SU-DHL-6 (cell line): Measurements from ENCODE around the gene TNS3.
A peak's percentile ranks its signal among the peaks of the same experiment; 100 is the strongest.

Experiments used
- H2AFZ ChIP-seq: fragments of 200-600 bp; sonication (generic); 2 replicates; pipeline ENCODE4 v1.6.1; 2014; ENCODE audit warnings: low read depth, mild to moderate bottlenecking, moderate library complexity, mixed read lengths, antibody characterized with exemption, low read length; ENCODE audit not compliant: severe bottlenecking
- H3F3A ChIP-seq: fragments of 200-600 bp; shearing (Covaris generic); 2 replicates; pipeline ENCODE4 v1.6.0; 2016; ENCODE audit warnings: antibody characterized with exemption, mild to moderate bottlenecking; ENCODE audit not compliant: insufficient read depth
- H3K27ac ChIP-seq: fragments of 200-600 bp; sonication (generic); 2 replicates; pipeline ENCODE4 v1.5.1; 2016; ENCODE audit warnings: low read depth, mild to moderate bottlenecking, low read length, moderate library complexity, mixed read lengths
- H3K27me3 ChIP-seq: fragments of 200-600 bp; sonication (generic), shearing (Covaris generic); 2 replicates; pipeline ENCODE4 v1.6.0; 2014; ENCODE audit warnings: mild to moderate bottlenecking, low read length
- H3K36me3 ChIP-seq: fragments of 200-600 bp; sonication (generic); 2 replicates; pipeline ENCODE4 v1.6.1; 2014; ENCODE audit warnings: mild to moderate bottlenecking, low read length, mixed read lengths
- H3K4me2 ChIP-seq: fragments of 300-600, 200-600 bp; shearing (Covaris generic), sonication (generic); 2 replicates; pipeline ENCODE4 v1.6.0; 2014; ENCODE audit warnings: low read length, low read depth, mild to moderate bottlenecking; ENCODE audit not compliant: poor library complexity, severe bottlenecking
- H3K4me3 ChIP-seq: fragments of 200-600 bp; sonication (generic); 2 replicates; pipeline ENCODE4 v1.5.1; 2014; ENCODE audit warnings: antibody characterized with exemption, low read length, mild to moderate bottlenecking, mixed read lengths; ENCODE audit not compliant: insufficient read depth, poor library complexity, severe bottlenecking
- H3K79me2 ChIP-seq: fragments of 200-600 bp; sonication (generic); 2 replicates; pipeline ENCODE4 v1.6.1; 2014; ENCODE audit warnings: mild to moderate bottlenecking, low read length, moderate library complexity; ENCODE audit not compliant: insufficient read depth
- H3K9ac ChIP-seq: fragments of 200-600 bp; sonication (generic); 2 replicates; pipeline ENCODE4 v1.7.0; 2014; ENCODE audit warnings: mild to moderate bottlenecking, low read length
- H3K9me2 ChIP-seq: fragments of 200-600 bp; sonication (generic); replicated peaks from 2 replicates; pipeline ENCODE4 v1.6.1; 2014; ENCODE audit warnings: low read length; ENCODE audit not compliant: insufficient read depth
- H3K9me3 ChIP-seq: fragments of 200-600 bp; sonication (generic); 2 replicates; pipeline ENCODE4 v1.6.1; 2014; ENCODE audit warnings: low read length, mixed read lengths; ENCODE audit not compliant: insufficient read depth
- H4K20me1 ChIP-seq: fragments of 200-600 bp; sonication (generic); 2 replicates; pipeline ENCODE4 v1.6.1; 2014; ENCODE audit warnings: low read depth, mild to moderate bottlenecking, antibody characterized with exemption, low read length, moderate library complexity, mixed read lengths
- CTCF ChIP-seq: fragments of 200-600 bp; sonication (generic); IDR thresholded peaks from one replicate; pipeline ENCODE4 v1.5.1; 2017; ENCODE audit warnings: antibody characterized with exemption, mild to moderate bottlenecking, low read length, moderate library complexity; ENCODE audit not compliant: insufficient read depth, poor library complexity, severe bottlenecking
- EZH2phosphoT487 ChIP-seq: fragments of 200-600 bp; sonication (generic), shearing (Covaris generic); conservative IDR thresholded peaks from 2 replicates; pipeline ENCODE4 v1.6.1; 2018; ENCODE audit warnings: mild to moderate bottlenecking, antibody characterized with exemption, low read length, moderate library complexity, mixed read lengths

Gene TNS3

GRCh38 chr7:47497367-47498096, 84.4 kb downstream of the TNS3 start:
- Histone ChIP-seq H3K4me3 (no peak overlapping the region), H3K36me3 (no peaks in the 10 kb centered on the region), H4K20me1 (no peaks in the 10 kb centered on the region), H3K79me2 (peaks cover 34% of the 10 kb centered on the region; the same call in 1 of the 2 replicates), H3K9me3 (no peaks in the 10 kb centered on the region), H3K4me2 (peak overlapping the region; percentile 13), H2AFZ (no peak overlapping the region), H3K27me3 (no peaks in the 10 kb centered on the region), H3F3A (no peaks in the 10 kb centered on the region), H3K9ac (peak overlapping the region; percentile 6; the same call in 1 of the 2 replicates), H3K9me2 (no peaks in the 10 kb centered on the region), H3K27ac (peak overlapping the region; percentile 33)
- TF ChIP-seq CTCF (no peak), EZH2phosphoT487 (no peak)

- no peaks in the 10 kb centered on the region for H3K36me3 ChIP-seq
- H3F3A ChIP-seq: no peaks in the 10 kb centered on the region
- H2AFZ ChIP-seq: no peak overlapping the region
- no peak overlapping the region for H3K4me3 ChIP-seq
- no peaks in the 10 kb centered on the region for H3K9me2 ChIP-seq
- H3K27ac ChIP-seq: no peak overlapping the region
- H3K9ac ChIP-seq: no peak overlapping the region
- H3K4me2 ChIP-seq: no peak overlapping the region
- no peaks in the 10 kb centered on the region for H3K27me3 ChIP-seq
- no peaks in the 10 kb centered on the region for H3K9me3 ChIP-seq
- TF ChIP-seq EZH2phosphoT487 (no peak), CTCF (no peak)
- no peaks in the 10 kb centered on the region for H4K20me1 ChIP-seq
- peaks cover 34% of the 10 kb centered on the region; the same call in 1 of the 2 replicates for H3K79me2 ChIP-seq
Observed at GRCh38 chr7:47496666-47497065, 85.2 kb downstream of the TNS3 start.

GRCh38 chr7:47496056-47496665, 85.8 kb downstream of the TNS3 start:
- Histone ChIP-seq H3K4me2 (no peak overlapping the region), H3F3A (no peaks in the 10 kb centered on the region)

More at GRCh38 chr7:47496056-47496665, 85.8 kb downstream of the TNS3 start:
- Histone ChIP-seq H2AFZ (no peak overlapping the region), H3K9ac (no peak overlapping the region), H4K20me1 (no peaks in the 10 kb centered on the region), H3K27ac (no peak overlapping the region), H3K36me3 (no peaks in the 10 kb centered on the region), H3K9me2 (no peaks in the 10 kb centered on the region), H3K27me3 (no peaks in the 10 kb centered on the region), H3K79me2 (peaks cover 31% of the 10 kb centered on the region; the same call in 1 of the 2 replicates), H3K4me3 (no peak overlapping the region), H3K9me3 (no peaks in the 10 kb centered on the region)
- TF ChIP-seq EZH2phosphoT487: no peak
- TF ChIP-seq CTCF: no peak
